Prostate gland (tissue), 2 donors: ENCODE data around the gene CLK3.

Experiments used
- CTCF ChIP-seq, 4 experiments: fragments of 200-600 bp in 2 of 4; fragments of 450-650 bp in 2 of 4; sonication (generic) in 2 of 4; IDR thresholded peaks; 1 replicate in 3 of 4; 2 replicates in 1 of 4; pipeline ENCODE4 v1.5.1; 2016 to 2019; ENCODE audit warnings: antibody characterized with exemption in 4 of 4, mild to moderate bottlenecking in 2 of 4, moderate library complexity in 2 of 4
- POLR2A ChIP-seq: fragments of 450-650 bp; IDR thresholded peaks from one replicate; pipeline ENCODE4 v1.6.1; 2016; ENCODE audit warnings: antibody characterized with exemption, mild to moderate bottlenecking
- POLR2AphosphoS5 ChIP-seq: sonication (generic); formaldehyde crosslinking; IDR thresholded peaks from one replicate; pipeline ENCODE4 v1.6.1; 2017; ENCODE audit warnings: antibody characterized with exemption

- TF ChIP-seq CTCF (IDR thresholded peaks at IDR 0.05): no peak
- no peak for TF ChIP-seq POLR2A
- no peak for TF ChIP-seq POLR2AphosphoS5
Measured at GRCh38 chr15:74613953-74614743, 1.5 kb upstream of the CLK3 start.
